HepG2 (cell line): Measurements from ENCODE around the gene OSBPL9. TPM values are rescaled to one million over a fixed set of nuclear protein-coding genes. Genes with fewer than 3 reads are reported as not detected.

Experiments
- ARHGAP35 ChIP-seq: sonication (generic); formaldehyde crosslinking; IDR thresholded peaks from 2 replicates; pipeline ENCODE4 v1.9.0; 2022; ENCODE audit warnings: mild to moderate bottlenecking, inconsistent platforms, moderate library complexity, missing genetic modification reagents, borderline replicate concordance
- DMAP1 ChIP-seq: IDR thresholded peaks from 2 replicates; pipeline ENCODE4 v1.6.1; 2016
- EED ChIP-seq: sonication (generic); formaldehyde crosslinking; IDR thresholded peaks from 2 replicates; pipeline ENCODE4 v1.5.0; 2020; ENCODE audit warnings: mild to moderate bottlenecking, missing genetic modification reagents
- MXI1 ChIP-seq: IDR thresholded peaks from 3 replicates; pipeline ENCODE4 v1.6.1; 2012; ENCODE audit warnings: low read depth, low read length, inconsistent platforms, borderline replicate concordance
- NCOA2 ChIP-seq: sonication (generic); formaldehyde crosslinking; IDR thresholded peaks from 2 replicates; pipeline ENCODE4 v1.8.0; 2022; ENCODE audit warnings: inconsistent platforms
- NFATC3 ChIP-seq: sonication (generic); formaldehyde crosslinking; IDR thresholded peaks from 2 replicates; pipeline ENCODE4 v1.5.1; 2020; ENCODE audit warnings: mild to moderate bottlenecking, missing genetic modification reagents
- RFX3 ChIP-seq: IDR thresholded peaks from 2 replicates; pipeline ENCODE4 v1.6.1; 2016; ENCODE audit warnings: missing biosample characterization, missing genetic modification reagents
- SIN3B ChIP-seq: fragments of 150-350 bp; IDR thresholded peaks from 2 replicates; pipeline ENCODE4 v1.6.1; 2014; ENCODE audit warnings: low read length
- STAG1 ChIP-seq: sonication (generic); formaldehyde crosslinking; IDR thresholded peaks from 2 replicates; pipeline ENCODE4 v1.4.0; 2020; ENCODE audit warnings: missing genetic modification reagents
- ZBTB38 ChIP-seq: sonication (generic); formaldehyde crosslinking; IDR thresholded peaks from 2 replicates; pipeline ENCODE4 v1.5.1; 2020; ENCODE audit warnings: mild to moderate bottlenecking, missing genetic modification reagents
- ZNF296 ChIP-seq: sonication (generic); formaldehyde crosslinking; conservative IDR thresholded peaks from 2 replicates; pipeline ENCODE4 v1.5.0; 2020; ENCODE audit warnings: mild to moderate bottlenecking, missing genetic modification reagents
- ZNF614 ChIP-seq: IDR thresholded peaks from 2 replicates; pipeline ENCODE4 v1.6.1; 2018; ENCODE audit warnings: missing biosample characterization, missing genetic modification reagents, inconsistent platforms, borderline replicate concordance
- polyA plus RNA-seq, 8 experiments: library from polyadenylated mRNA; depleted of rRNA in 3 of 8; stranded (reverse) in 7 of 8; unstranded in 1 of 8; fragments of >200 nt; fragmentation: Illumina TruSeq in 4 of 8; extraction: Trizol in 4 of 8; gene quantifications; 2 replicates each; pipeline versions ENCODE4 v1.2.1 to v1.2.3, GENCODE V29; 2011 to 2016; ENCODE audit warnings: low read depth in 4 of 8, missing spikeins in 1 of 8, mixed read lengths in 1 of 8; ENCODE audit not compliant: insufficient read depth in 1 of 8
- total RNA-seq, 5 experiments: library from RNA; depleted of rRNA; stranded (reverse); fragments of >200 nt; fragmentation: Illumina TruSeq; extraction: Trizol; gene quantifications; 2 replicates each; pipeline ENCODE4 v1.2.3, GENCODE V29; 2016; ENCODE audit warnings: low read depth in 1 of 5
- TF ChIP-seq, protein P1 (sequence below): sonication (generic); formaldehyde crosslinking; IDR thresholded peaks from 2 replicates; pipeline ENCODE4 v1.5.1; 2020; ENCODE audit warnings: mild to moderate bottlenecking, missing genetic modification reagents, borderline replicate concordance
- TF ChIP-seq, protein P2 (sequence below): sonication (generic); formaldehyde crosslinking; conservative IDR thresholded peaks from 2 replicates; pipeline ENCODE4 v1.4.0; 2020; ENCODE audit warnings: missing genetic modification reagents
- TF ChIP-seq, protein P3 (sequence below), 2 experiments: sonication (generic) in 1 of 2; formaldehyde crosslinking in 1 of 2; IDR thresholded peaks; 2 replicates each; pipeline versions ENCODE4 v1.6.1 to v1.9.0; 2014 to 2022; ENCODE audit warnings: antibody characterized with exemption in 1 of 2, borderline replicate concordance in 1 of 2, inconsistent platforms in 1 of 2, low read depth in 1 of 2, missing genetic modification reagents in 1 of 2

Gene OSBPL9
- total and polyA plus RNA-seq, 2 of the 13 experiments (the other 11 are each of a cell fraction or from before 2014, with no cell fraction given): 83.6 to 142 TPM

DNA sequence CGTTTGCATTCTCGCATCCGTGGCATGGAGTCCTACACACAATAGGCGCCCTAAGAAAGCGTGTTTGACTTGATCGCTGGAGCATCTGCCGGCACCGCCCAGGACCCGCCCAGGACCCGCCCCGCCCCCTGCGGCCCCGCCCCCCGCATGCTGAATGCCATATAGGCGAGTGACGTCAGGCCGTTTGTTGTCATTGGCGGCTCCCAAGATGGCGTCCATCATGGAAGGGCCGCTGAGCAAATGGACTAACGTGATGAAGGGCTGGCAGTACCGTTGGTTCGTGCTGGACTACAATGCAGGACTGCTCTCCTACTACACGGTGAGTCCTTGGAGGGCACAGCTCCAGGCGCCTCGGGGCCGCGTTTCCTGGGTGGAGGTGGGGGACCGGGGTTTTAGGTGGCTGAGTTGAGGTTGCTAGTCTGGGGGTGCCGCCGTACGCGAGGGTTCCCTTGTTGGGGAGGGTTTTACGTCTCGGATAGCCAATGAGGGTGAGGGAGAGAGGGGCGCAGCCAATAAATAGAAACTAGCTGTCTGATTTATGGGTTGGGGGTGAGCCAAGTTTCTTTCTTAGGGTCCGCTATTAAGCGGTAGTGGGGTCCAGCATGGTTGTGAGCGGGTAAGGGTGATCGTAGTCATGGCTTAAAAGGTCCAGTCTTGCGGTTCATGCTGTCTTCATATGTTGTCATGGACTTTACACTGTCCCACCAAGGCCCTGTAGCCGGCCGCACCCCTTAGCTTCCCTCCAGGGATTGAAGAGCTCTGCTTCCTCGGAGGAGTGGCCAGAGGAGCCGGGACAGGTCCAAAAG is at the start of gene OSBPL9 (continued):
- TF ChIP-seq, protein P1, sequence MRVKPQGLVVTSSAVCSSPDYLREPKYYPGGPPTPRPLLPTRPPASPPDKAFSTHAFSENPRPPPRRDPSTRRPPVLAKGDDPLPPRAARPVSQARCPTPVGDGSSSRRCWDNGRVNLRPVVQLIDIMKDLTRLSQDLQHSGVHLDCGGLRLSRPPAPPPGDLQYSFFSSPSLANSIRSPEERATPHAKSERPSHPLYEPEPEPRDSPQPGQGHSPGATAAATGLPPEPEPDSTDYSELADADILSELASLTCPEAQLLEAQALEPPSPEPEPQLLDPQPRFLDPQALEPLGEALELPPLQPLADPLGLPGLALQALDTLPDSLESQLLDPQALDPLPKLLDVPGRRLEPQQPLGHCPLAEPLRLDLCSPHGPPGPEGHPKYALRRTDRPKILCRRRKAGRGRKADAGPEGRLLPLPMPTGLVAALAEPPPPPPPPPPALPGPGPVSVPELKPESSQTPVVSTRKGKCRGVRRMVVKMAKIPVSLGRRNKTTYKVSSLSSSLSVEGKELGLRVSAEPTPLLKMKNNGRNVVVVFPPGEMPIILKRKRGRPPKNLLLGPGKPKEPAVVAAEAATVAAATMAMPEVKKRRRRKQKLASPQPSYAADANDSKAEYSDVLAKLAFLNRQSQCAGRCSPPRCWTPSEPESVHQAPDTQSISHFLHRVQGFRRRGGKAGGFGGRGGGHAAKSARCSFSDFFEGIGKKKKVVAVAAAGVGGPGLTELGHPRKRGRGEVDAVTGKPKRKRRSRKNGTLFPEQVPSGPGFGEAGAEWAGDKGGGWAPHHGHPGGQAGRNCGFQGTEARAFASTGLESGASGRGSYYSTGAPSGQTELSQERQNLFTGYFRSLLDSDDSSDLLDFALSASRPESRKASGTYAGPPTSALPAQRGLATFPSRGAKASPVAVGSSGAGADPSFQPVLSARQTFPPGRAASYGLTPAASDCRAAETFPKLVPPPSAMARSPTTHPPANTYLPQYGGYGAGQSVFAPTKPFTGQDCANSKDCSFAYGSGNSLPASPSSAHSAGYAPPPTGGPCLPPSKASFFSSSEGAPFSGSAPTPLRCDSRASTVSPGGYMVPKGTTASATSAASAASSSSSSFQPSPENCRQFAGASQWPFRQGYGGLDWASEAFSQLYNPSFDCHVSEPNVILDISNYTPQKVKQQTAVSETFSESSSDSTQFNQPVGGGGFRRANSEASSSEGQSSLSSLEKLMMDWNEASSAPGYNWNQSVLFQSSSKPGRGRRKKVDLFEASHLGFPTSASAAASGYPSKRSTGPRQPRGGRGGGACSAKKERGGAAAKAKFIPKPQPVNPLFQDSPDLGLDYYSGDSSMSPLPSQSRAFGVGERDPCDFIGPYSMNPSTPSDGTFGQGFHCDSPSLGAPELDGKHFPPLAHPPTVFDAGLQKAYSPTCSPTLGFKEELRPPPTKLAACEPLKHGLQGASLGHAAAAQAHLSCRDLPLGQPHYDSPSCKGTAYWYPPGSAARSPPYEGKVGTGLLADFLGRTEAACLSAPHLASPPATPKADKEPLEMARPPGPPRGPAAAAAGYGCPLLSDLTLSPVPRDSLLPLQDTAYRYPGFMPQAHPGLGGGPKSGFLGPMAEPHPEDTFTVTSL (CRISPR knock-in tag): no peak
- TF ChIP-seq ZBTB38 (0 out of 2 replicates have a peak, but pooled peaks have one; percentile 18), RFX3 (CRISPR knock-in tag) (no peak), SIN3B (peak; percentile 89), NCOA2 (CRISPR knock-in tag) (no peak), EED (no peak), NFATC3 (no peak), DMAP1 (CRISPR knock-in tag) (peak; percentile 60; the same call in 1 of the 2 replicates), ZNF296 (CRISPR knock-in tag) (no peak), MXI1 (peak; percentile 47; the same call in 2 of the 3 replicates), STAG1 (no peak), ARHGAP35 (CRISPR knock-in tag) (no peak), ZNF614 (no peak; the same call in 1 of the 2 replicates)
- TF ChIP-seq, protein P2, sequence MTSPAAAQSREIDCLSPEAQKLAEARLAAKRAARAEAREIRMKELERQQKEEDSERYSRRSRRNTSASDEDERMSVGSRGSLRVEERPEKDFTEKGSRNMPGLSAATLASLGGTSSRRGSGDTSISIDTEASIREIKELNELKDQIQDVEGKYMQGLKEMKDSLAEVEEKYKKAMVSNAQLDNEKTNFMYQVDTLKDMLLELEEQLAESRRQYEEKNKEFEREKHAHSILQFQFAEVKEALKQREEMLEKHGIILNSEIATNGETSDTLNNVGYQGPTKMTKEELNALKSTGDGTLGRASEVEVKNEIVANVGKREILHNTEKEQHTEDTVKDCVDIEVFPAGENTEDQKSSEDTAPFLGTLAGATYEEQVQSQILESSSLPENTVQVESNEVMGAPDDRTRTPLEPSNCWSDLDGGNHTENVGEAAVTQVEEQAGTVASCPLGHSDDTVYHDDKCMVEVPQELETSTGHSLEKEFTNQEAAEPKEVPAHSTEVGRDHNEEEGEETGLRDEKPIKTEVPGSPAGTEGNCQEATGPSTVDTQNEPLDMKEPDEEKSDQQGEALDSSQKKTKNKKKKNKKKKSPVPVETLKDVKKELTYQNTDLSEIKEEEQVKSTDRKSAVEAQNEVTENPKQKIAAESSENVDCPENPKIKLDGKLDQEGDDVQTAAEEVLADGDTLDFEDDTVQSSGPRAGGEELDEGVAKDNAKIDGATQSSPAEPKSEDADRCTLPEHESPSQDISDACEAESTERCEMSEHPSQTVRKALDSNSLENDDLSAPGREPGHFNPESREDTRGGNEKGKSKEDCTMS: no peak
- TF ChIP-seq, protein P3, sequence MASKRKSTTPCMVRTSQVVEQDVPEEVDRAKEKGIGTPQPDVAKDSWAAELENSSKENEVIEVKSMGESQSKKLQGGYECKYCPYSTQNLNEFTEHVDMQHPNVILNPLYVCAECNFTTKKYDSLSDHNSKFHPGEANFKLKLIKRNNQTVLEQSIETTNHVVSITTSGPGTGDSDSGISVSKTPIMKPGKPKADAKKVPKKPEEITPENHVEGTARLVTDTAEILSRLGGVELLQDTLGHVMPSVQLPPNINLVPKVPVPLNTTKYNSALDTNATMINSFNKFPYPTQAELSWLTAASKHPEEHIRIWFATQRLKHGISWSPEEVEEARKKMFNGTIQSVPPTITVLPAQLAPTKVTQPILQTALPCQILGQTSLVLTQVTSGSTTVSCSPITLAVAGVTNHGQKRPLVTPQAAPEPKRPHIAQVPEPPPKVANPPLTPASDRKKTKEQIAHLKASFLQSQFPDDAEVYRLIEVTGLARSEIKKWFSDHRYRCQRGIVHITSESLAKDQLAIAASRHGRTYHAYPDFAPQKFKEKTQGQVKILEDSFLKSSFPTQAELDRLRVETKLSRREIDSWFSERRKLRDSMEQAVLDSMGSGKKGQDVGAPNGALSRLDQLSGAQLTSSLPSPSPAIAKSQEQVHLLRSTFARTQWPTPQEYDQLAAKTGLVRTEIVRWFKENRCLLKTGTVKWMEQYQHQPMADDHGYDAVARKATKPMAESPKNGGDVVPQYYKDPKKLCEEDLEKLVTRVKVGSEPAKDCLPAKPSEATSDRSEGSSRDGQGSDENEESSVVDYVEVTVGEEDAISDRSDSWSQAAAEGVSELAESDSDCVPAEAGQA (IDR thresholded peaks at IDR 0.05; ENCODE audit: low read depth): peak; percentile 57; the same call in 1 of the 2 replicates
- TF ChIP-seq, protein P3 (CRISPR knock-in tag; IDR thresholded peaks at IDR 0.05; ENCODE audit: borderline replicate concordance): no peak
